22Rv1 (cell line): ENCODE results near the gene MT1F.

Source experiments
- ZFX ChIP-seq: fragments of 450-650 bp; IDR thresholded peaks from 2 replicates; pipeline ENCODE4 v1.6.1; 2017; ENCODE audit warnings: antibody characterized with exemption, borderline replicate concordance
- TF ChIP-seq, protein P1 (sequence below): fragments of 450-650 bp; IDR thresholded peaks from 2 replicates; pipeline ENCODE4 v1.5.1; 2017; ENCODE audit warnings: mild to moderate bottlenecking

DNA sequence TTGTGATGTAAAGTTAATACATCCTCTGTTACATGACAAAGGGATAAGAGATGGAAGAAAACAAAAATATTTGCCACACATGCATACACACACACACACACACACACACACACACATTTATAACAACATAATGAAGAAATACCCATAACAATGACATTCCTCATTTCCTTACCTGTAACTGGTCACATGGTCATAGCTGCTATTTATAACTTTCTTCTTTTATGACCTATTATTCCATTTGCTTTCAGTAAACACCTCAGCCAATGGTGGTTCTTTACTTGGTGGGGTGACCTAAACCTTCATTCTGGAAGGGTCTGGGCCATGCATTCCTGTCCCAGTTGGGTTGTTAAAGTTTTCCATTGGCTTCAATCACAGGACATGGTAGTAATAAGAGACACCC lies 44.1 kb upstream of the MT1F start:
- TF ChIP-seq, protein P1, sequence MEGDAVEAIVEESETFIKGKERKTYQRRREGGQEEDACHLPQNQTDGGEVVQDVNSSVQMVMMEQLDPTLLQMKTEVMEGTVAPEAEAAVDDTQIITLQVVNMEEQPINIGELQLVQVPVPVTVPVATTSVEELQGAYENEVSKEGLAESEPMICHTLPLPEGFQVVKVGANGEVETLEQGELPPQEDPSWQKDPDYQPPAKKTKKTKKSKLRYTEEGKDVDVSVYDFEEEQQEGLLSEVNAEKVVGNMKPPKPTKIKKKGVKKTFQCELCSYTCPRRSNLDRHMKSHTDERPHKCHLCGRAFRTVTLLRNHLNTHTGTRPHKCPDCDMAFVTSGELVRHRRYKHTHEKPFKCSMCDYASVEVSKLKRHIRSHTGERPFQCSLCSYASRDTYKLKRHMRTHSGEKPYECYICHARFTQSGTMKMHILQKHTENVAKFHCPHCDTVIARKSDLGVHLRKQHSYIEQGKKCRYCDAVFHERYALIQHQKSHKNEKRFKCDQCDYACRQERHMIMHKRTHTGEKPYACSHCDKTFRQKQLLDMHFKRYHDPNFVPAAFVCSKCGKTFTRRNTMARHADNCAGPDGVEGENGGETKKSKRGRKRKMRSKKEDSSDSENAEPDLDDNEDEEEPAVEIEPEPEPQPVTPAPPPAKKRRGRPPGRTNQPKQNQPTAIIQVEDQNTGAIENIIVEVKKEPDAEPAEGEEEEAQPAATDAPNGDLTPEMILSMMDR = no peak
- no peak for TF ChIP-seq ZFX
